GM21723 (cell line): ENCODE data around the gene SEMA3E.
"Not testable (repeated sequence)": the region's sequence is repeated elsewhere in the genome, so short reads cannot be mapped to it uniquely, and the experiment has no call there.

Source experiments
- ATAC-seq: cut with Tn5 transposase; IDR thresholded peaks from one replicate; pipeline ENCODE4 v1.9.1; 2021; ENCODE audit warnings: mild to moderate bottlenecking, moderate library complexity; ENCODE audit not compliant: unreplicated experiment

SEMA3E gene

GRCh38 chr7:83494683-83495082 lies 154.3 kb downstream of the SEMA3E start:
- no peak for ATAC-seq

GRCh38 chr7:83492802-83493201 lies 156.1 kb downstream of the SEMA3E start:
- no peak for ATAC-seq

GRCh38 chr7:83487801-83488200 lies 161.1 kb downstream of the SEMA3E start:
- no peak for ATAC-seq

GRCh38 chr7:83486957-83487356 lies 162.0 kb downstream of the SEMA3E start:
- ATAC-seq = no peak

GRCh38 chr7:83486536-83486935 lies 162.4 kb downstream of the SEMA3E start:
- ATAC-seq = no peak

- ATAC-seq = no peak
These were observed 164.1 kb downstream of the SEMA3E start for GRCh38 chr7:83484826-83485225.

GRCh38 chr7:83484266-83484665 lies 164.7 kb downstream of the SEMA3E start:
- no peak for ATAC-seq

- ATAC-seq = no peak
These were observed 170.3 kb downstream of the SEMA3E start for GRCh38 chr7:83478616-83479015.

- ATAC-seq = no peak
These were observed 172.4 kb downstream of the SEMA3E start for GRCh38 chr7:83476511-83477050.

GRCh38 chr7:83475420-83475819 lies 173.5 kb downstream of the SEMA3E start:
- no peak for ATAC-seq

GRCh38 chr7:83472376-83472775 lies 176.6 kb downstream of the SEMA3E start:
- no peak for ATAC-seq

- no peak for ATAC-seq
These were observed 179.4 kb downstream of the SEMA3E start for GRCh38 chr7:83469491-83469890.

GRCh38 chr7:83469076-83469475 lies 179.9 kb downstream of the SEMA3E start:
- ATAC-seq = no peak

- peak; percentile 92 for ATAC-seq
These were observed 180.6 kb downstream of the SEMA3E start for GRCh38 chr7:83468251-83468739.

- no peak for ATAC-seq
These were observed 181.4 kb downstream of the SEMA3E start for GRCh38 chr7:83467493-83467892.

- no peak for ATAC-seq
These were observed 182.0 kb downstream of the SEMA3E start for GRCh38 chr7:83466956-83467355.

- ATAC-seq = no peak
These were observed 182.6 kb downstream of the SEMA3E start for GRCh38 chr7:83466187-83466923.

GRCh38 chr7:83465643-83466042 lies 183.3 kb downstream of the SEMA3E start:
- ATAC-seq = no peak

- not testable (repeated sequence) for ATAC-seq
These were observed 187.1 kb downstream of the SEMA3E start for GRCh38 chr7:83461820-83462219.

GRCh38 chr7:83459930-83460653 lies 188.8 kb downstream of the SEMA3E start:
- ATAC-seq = not testable (repeated sequence)

- not testable (repeated sequence) for ATAC-seq
These were observed 189.6 kb downstream of the SEMA3E start for GRCh38 chr7:83459101-83459929.
